GM10266 (cell line): Measurements from ENCODE around the gene DIP2C.

ENCODE experiments used
- DNase-seq: peaks from one replicate; pipeline ENCODE4 v3.0.0; 2012; ENCODE audit errors: extremely low spot score
- CTCF ChIP-seq: IDR thresholded peaks from 2 replicates; pipeline ENCODE4 v1.5.1; 2012; ENCODE audit warnings: mild to moderate bottlenecking, low read depth; ENCODE audit not compliant: control insufficient read depth, insufficient read depth; ENCODE audit errors: missing control alignments

DIP2C gene

GRCh38 chr10:725302-725701 lies 35.8 kb upstream of the DIP2C start:
- DNase-seq: no peak
- no peak for TF ChIP-seq CTCF

DNA sequence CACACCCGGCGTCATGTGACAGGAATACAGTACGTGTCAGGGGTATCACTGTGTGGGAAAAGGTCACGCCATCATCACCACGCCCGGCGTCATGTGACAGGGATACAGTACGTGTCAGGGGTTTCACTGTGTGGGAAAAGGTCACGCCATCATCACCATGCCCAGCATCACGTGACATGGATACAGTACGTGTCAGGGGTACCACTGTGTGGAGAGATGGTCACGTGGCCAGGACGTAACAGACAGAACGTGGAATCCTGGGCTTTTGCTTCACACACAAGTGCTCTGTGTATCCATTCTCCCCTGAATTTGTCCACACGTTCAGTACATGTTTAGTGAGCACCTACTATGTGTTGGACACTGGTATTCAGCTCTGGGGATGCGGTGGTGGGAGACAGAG lies 34.5 kb upstream of the DIP2C start:
- TF ChIP-seq CTCF: no peak

DNA sequence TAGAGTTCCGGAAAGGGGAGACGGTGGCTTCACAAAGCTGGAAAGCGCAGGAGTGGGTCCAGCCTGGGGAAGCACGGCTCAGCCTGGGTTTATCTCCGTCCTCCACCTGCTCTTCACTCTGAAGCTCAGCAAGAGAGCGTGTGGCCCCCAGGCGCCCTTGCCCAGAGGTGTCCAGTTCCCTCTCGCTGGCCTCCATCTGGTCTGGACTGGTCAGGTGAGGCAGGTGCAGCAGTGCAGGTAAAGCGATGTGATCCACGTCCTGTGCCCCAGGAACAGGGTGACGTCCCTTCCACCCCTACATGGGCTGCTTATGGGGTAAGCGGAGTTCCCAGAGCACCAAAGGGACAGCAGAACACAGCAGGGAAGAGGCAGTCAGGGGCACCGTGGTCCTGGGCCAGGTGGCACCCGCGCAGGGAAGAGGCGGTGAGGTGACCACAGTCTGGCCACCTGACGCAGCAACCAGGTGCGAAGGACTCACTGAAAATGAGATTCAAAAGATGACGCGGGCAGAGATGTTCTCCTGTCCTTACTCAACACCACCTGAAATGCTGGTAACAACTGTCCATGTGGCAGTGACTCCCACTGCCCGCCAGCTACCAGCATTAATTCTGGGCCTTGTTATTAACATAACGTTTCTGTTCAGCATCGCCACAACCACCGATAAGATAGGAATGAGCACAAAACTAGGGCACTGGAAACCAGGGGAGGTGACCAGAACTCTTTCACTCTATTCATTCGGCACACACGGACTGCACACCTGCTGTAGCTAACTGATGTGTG lies 33.0 kb upstream of the DIP2C start:
- no peak for TF ChIP-seq CTCF
- DNase-seq: no peak

More for the DNA sequence above, 34.5 kb upstream of the DIP2C start:
- DNase-seq: no peak

DNA sequence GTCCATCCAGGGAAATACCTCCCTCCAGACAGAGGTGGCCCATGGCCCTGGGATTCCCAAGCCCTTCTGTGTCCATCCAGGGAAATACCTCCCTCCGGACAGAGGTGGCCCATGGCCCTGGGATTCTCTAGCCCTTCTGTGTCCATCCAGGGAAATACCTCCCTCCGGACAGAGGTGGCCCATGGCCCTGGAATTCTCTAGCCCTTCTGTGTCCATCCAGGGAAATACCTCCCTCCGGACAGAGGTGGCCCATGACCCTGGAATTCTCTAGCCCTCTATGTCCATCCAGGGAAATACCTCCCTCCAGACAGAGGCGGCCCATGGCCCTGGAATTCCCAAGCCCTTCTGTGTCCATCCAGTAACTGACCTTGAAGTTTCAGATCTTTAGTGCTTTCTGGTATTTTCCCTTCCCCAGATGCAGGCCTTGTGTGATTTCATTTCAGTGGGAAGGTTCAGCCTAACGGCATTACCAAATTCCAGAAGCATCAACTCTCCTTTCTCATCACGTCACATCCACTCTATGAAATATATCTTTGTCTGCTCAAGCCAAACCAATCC lies 28.8 kb upstream of the DIP2C start:
- no peak for TF ChIP-seq CTCF
- no peak for DNase-seq

DNA sequence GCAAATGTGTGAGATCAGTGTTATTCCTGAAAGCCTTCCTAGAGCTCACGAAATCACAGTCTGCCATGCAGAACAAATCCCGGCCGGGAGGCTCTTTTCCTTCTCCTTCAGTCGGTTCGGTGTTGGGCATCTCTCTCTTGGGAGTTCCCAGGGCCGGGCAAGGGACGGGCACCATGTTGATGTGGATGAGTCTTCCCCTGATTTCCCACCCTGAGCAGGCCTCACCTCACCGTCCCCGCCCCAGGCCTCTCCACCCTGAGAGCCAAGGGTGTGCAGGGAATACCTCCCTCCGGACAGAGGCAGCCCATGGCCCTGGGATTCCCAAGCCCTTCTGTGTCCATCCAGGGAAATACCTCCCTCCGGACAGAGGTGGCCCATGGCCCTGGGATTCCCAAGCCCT lies 28.0 kb upstream of the DIP2C start:
- DNase-seq: no peak
- no peak for TF ChIP-seq CTCF

DNA sequence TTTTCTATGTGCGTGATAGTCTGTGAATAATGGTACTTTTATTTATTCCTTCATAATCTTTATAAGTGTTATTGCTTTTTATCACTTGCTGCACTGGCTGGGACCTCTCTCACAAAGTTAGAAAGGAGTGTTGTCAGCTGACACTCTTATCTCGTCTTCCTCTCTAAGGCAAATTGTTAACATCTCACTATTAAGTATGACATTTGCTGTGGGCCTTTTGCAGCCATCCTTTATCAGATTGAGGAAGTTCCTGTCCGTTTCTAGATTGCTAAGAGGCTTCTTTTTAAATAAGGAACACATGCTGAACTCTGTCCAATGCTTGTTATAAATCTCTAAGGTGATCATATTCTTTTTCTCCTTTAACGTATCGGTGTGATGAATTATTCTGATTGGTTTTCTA lies 27.4 kb upstream of the DIP2C start:
- TF ChIP-seq CTCF: no peak
- no peak for DNase-seq

GRCh38 chr10:714214-714613 lies 24.7 kb upstream of the DIP2C start:
- no peak for DNase-seq
- TF ChIP-seq CTCF: no peak
